Bronchial epithelial cell (primary cell): ENCODE results near the gene ADGRG1. TPM values are rescaled to one million over a fixed set of nuclear protein-coding genes. Genes with fewer than 3 reads are reported as not detected.

Experiments used
- DNase-seq: peaks from one replicate; pipeline ENCODE4 v3.0.0-alpha.2; 2010; ENCODE audit warnings: low read depth
- FAIRE-seq: peaks from 2 replicates; lab custom pipeline; 2011; peaks lifted over from hg19 to GRCh38; lab: Jason Lieb, UNC
- H3K27me3 ChIP-seq: 2 replicates; pipeline ENCODE4 v1.5.1; 2011; ENCODE audit warnings: low read length; ENCODE audit not compliant: control insufficient read depth, insufficient read depth
- H3K36me3 ChIP-seq: 2 replicates; pipeline ENCODE4 v1.5.1; 2011; ENCODE audit warnings: low read length; ENCODE audit not compliant: control insufficient read depth, insufficient read depth
- H3K4me3 ChIP-seq: 2 replicates; pipeline ENCODE4 v1.5.1; 2011; ENCODE audit warnings: mild to moderate bottlenecking, low read depth, low read length, control low read depth
- total RNA-seq: library from RNA; depleted of rRNA; stranded (reverse); fragments of >200 nt; gene quantifications from 2 replicates; pipeline ENCODE4 v1.2.1, GENCODE V29; 2014
- TF ChIP-seq, protein P1 (sequence below): IDR thresholded peaks from 2 replicates; pipeline ENCODE4 v1.5.1; 2011; ENCODE audit warnings: mild to moderate bottlenecking, moderate library complexity, low read length, control low read depth, inconsistent platforms; ENCODE audit not compliant: insufficient read depth, severe bottlenecking

Gene ADGRG1
- total RNA-seq, 1 donor from 2014 or later = 21.1 TPM

DNA sequence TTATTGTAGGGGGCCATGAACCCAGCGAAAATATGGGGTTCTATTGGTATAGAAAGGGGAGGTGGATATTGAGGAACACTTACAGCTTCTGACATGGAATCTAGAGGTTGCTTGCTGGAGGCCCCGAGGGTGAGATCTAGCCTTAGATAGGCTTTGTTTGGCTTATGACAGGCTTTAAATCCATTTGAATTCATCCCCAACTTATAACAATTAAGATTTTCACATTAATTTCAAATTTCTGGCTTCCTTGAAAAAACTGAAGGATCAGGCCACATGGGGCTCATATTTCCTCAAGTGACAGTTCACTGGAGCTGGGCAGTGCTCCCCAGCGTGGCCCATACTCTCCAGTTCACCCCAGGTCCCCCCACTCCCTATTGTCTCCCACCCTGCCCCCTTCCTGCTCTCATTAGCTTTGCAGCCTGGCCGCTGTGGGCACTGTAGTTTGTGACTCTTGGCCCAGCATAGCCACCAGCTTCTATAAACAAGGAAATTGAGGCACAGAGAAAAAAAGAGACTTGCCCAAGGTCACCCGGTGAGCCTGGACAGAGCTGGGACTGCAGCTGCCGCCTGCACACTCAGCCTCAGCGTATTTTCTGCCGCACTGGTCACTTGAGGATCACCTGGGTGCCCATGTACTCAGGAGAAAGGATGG lies 19.8 kb upstream of the ADGRG1 start:
- FAIRE-seq = no peak
- H3K27me3 ChIP-seq = no peaks in the 10 kb centered on the region
- H3K4me3 ChIP-seq = no peak overlapping the region
- DNase-seq = no peak
- no peaks in the 10 kb centered on the region for H3K36me3 ChIP-seq
- TF ChIP-seq, protein P1, sequence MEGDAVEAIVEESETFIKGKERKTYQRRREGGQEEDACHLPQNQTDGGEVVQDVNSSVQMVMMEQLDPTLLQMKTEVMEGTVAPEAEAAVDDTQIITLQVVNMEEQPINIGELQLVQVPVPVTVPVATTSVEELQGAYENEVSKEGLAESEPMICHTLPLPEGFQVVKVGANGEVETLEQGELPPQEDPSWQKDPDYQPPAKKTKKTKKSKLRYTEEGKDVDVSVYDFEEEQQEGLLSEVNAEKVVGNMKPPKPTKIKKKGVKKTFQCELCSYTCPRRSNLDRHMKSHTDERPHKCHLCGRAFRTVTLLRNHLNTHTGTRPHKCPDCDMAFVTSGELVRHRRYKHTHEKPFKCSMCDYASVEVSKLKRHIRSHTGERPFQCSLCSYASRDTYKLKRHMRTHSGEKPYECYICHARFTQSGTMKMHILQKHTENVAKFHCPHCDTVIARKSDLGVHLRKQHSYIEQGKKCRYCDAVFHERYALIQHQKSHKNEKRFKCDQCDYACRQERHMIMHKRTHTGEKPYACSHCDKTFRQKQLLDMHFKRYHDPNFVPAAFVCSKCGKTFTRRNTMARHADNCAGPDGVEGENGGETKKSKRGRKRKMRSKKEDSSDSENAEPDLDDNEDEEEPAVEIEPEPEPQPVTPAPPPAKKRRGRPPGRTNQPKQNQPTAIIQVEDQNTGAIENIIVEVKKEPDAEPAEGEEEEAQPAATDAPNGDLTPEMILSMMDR = no peak

DNA sequence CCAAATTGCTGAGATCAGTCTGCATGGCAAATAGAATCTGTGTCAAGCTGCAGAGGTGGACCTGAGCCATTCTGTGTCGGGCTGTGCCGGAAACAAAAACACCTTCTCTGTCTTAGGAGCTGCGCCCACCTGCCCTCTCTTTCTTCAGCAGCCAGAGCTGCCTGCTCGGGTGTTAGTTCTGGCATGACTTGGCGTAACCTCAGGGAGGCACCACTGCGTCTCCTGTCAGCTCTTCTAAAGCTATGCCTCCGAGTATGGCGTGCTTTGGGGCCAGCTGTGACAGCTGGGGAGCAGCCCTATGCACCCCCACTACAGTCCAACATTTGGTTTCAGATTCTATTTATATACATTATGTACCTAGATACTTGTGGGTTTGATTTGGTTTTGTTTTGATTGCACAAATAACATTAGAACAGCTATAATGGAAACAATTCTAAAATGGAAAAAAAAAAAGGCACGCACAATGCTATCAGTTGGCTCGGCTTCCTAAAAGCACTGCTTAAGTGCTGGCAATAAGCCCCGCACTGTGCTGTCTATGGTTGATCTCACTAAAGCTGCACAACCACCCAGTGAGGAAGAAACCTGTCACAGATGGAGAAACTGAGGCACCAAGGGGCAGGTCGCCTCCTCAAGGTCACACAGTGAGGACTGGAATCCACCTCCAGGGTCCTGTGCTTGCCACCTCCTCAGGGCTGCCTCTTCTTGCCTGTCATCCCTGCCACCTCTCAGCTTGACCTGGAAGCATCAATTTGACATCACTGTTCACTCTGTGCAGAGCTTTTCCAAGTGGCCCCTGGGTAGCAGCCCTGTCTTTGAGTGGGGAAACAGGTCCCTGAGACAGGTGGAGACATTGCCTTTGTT lies 18.7 kb upstream of the ADGRG1 start:
- TF ChIP-seq, protein P1 = peak; percentile 47
- Histone ChIP-seq H3K27me3 (no peaks in the 10 kb centered on the region), H3K36me3 (no peaks in the 10 kb centered on the region), H3K4me3 (no peak overlapping the region)
- no peak for FAIRE-seq
- no peak for DNase-seq

DNA sequence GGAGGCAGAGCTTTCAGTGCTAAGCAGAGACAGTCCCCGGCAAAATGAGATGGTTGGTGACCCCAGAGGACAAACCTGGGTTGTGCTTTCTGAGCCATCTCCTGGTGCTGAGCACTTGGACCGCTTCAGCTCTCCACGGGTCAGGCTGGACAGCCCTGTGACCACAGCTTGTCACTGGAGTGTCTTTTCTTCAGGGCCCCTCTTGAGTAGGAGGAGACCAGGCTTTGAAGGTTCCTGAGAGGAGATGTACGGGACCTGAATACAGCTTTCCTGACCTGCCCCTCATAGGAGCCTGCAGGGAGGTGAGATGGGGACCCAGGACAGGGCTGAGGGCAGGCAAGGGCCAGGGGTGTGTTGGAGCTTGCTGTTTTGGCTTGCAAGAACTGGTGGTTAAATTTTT lies 17.8 kb upstream of the ADGRG1 start:
- no peak overlapping the region for H3K4me3 ChIP-seq
- DNase-seq (no peak), FAIRE-seq (no peak)
- TF ChIP-seq, protein P1 = no peak
- H3K36me3 ChIP-seq = no peaks in the 10 kb centered on the region
- no peaks in the 10 kb centered on the region for H3K27me3 ChIP-seq

DNA sequence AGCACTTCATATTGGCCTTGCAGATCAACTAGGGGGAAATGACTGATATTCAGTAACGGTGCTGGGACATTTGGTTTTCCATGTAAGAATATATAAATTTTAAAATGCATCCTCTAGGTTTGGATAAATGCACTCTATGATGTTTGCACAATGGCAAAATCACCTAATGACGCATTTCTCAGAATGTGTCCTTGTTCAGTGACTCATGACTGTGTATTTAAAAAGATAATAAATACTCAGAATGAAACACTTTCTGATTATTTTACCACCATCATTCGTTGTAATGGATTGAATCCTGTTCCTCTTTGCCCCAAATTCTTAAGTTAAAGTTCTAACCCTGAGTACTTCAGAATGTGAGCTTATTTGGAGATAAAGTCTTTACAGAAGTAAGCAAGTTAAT lies 17.2 kb upstream of the ADGRG1 start:
- peak; percentile 80 for DNase-seq
- Histone ChIP-seq H3K36me3 (no peaks in the 10 kb centered on the region), H3K4me3 (no peak overlapping the region), H3K27me3 (no peaks in the 10 kb centered on the region)
- FAIRE-seq = no peak
- TF ChIP-seq, protein P1 = no peak

DNA sequence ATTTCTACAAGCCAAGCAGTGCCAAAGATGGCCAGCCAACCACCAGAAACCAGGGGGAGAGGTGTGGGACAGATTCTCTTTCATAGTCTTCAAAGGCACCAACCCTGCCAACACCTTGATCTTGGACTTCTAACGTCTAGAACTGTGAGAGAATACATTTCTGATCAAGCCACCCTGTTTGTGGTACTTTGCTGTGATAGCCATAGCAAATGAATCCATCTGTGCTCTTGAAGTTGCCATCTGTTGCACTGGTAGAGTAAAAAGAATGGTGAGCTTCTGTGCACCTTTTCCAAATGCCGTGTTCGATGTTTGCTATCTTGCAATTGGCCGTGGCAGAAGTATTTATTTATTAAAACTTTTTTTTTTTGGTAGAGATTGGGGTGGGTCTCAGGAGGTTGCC lies 16.7 kb upstream of the ADGRG1 start:
- no peak overlapping the region for H3K4me3 ChIP-seq
- FAIRE-seq = no peak
- no peaks in the 10 kb centered on the region for H3K36me3 ChIP-seq
- no peak for DNase-seq
- TF ChIP-seq, protein P1 = no peak
- H3K27me3 ChIP-seq = no peaks in the 10 kb centered on the region
